Right lobe of liver (tissue), 4 donors: ENCODE data around the gene HEXD.

ENCODE experiments used
- CTCF ChIP-seq, 4 donors: fragments of 200-600 bp in 3 of 4; fragments of 450-650 bp in 1 of 4; IDR thresholded peaks; one replicate each; pipeline versions ENCODE4 v1.5.1 to v1.8.0; 2016 to 2022; ENCODE audit warnings: antibody characterized with exemption in 4 of 4, mild to moderate bottlenecking in 2 of 4
- POLR2A ChIP-seq: fragments of 450-650 bp; IDR thresholded peaks from one replicate; pipeline ENCODE4 v1.6.1; 2017; ENCODE audit warnings: antibody characterized with exemption, mild to moderate bottlenecking
- donor health status: DM: no; HTN: no; CAD: no.
- donor health status: DM: no; HTN: no; CAD: no.
- donor health status: DM: no; HTN: yes; CAD: no.

GRCh38 chr17:82405051-82405450 lies 13.1 kb upstream of the HEXD start:
- TF ChIP-seq CTCF (IDR thresholded peaks at IDR 0.05) = no peak
- TF ChIP-seq POLR2A = no peak
